ENCODE data around the gene DMGDH.
"Not testable (repeated sequence)": the region's sequence is repeated elsewhere in the genome, so short reads cannot be mapped to it uniquely, and the experiment has no call there.

Gene DMGDH

DNA sequence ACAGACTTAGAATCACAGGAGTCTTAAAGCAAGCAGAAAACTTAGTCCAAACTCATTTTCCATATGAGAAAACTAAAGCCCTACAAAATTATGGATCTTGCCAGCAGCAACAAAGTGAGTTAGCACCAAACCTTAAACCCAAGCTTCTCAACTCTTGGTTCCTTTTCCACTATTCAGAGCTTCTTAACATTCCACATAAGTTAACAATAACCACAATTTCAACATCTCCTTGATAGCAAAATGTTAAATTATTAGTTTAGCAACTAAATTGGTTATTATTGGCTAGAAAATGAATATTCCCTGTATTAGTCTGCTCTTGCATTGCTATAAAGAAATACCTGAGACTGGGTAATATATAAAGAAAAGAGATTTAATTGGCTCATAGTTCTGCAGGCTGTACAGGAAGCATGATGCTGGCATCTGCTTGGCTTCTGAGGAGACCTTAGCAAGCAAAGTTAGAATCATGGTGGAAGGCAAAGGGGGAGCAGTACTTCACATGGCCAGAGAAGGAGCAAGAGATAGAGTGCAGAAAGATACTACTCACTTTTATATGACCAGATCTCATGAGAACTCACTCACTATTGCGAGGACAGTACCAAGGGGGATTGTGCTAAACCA is 58.1 kb downstream of the DMGDH start:
- DNase-seq (ENCODE audit: low spot score), result no peak

DNA sequence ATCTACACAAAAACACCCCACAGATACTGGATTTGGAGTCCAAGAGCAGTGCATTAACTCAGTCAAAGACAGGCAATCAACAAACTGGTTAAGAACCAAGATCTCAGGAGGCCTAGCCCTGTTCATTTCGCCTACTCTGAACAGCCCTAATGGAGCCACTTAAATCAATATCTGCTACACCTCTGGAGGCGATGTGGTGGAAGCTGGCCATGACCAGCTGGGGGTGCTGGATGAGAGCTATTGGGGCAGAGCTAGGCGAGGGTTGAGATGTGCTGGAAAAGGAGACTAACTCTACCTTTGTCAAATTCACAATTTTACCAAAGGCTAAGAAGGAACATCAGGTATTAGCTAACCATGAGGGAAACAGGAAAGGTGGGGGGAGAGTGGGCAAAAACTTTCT is 61.1 kb downstream of the DMGDH start:
- no peak for DNase-seq (ENCODE audit: low spot score)

DNA sequence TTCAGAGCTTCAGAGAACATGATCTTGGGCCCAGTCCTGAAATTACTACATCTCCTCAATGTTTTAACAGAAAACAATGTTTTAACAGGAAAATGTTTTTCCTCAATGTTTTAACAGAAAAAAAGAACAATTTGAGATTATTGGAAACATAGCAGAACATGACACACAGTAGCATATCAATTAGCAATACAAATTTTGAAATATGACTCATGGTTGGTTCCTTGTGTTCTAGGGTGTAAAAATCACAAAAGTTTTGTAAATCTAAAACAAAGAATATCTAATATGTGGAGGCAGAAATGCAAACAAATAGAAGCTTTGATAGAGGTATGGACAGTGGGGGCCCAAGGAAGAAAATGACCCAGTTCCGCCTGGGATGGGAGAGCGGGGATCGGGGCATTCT is 61.6 kb downstream of the DMGDH start:
- DNase-seq (ENCODE audit: low spot score), result no peak

- DNase-seq (ENCODE audit: low spot score), result no peak
Observed at GRCh38 chr5:79005936-79006631, 63.4 kb downstream of the DMGDH start.

DNA sequence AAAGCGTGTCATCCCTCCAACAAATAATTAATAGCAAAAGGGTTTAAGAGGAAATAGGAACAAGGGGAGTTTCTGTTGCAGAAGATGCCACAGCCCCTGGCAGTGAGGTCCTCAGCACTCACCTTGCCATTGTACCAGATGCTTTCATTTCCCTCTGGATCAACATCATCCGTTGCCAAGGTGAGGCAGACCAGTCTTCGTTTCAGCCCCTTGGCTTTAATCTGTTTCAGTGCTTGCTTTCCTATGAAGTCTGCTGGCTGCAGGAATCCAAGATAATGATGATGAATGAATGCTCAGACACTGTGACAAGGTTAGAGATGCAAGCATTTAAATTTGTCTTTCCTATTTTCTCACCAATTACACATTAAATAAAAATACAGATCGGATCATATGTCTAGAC is 64.3 kb downstream of the DMGDH start:
- DNase-seq (ENCODE audit: low spot score), result no peak

- no peak for DNase-seq (ENCODE audit: low spot score)
Observed at GRCh38 chr5:79002374-79002773, 67.1 kb downstream of the DMGDH start.

GRCh38 chr5:79001471-79001870 is 68.0 kb downstream of the DMGDH start:
- DNase-seq (ENCODE audit: low spot score), result no peak

DNA sequence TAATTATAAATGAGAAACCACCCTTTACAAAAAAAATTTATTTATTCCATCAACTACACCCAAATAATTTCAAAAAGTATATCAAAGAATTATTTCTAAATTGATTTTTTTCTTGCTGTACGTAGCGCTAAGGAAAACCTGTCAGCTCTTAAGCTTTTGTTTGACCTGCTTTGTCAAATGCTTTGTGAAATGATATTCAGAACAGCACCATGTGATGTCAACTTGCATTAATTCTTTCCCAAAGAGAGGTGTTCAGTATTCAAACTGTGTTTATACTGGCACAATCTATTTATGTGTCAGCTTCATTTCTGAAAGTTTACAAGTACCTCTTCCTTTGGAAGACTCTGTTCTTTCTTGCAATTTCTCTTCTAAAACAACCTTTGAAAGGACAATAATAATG is 72.4 kb downstream of the DMGDH start:
- no peak for DNase-seq (ENCODE audit: low spot score)

- DNase-seq (ENCODE audit: low spot score), result no peak
Observed at GRCh38 chr5:78995521-78996007, 73.9 kb downstream of the DMGDH start.

- no peak for DNase-seq (ENCODE audit: low spot score)
Observed at GRCh38 chr5:78993165-78993564, 76.3 kb downstream of the DMGDH start.

GRCh38 chr5:78992146-78992545 is 77.3 kb downstream of the DMGDH start:
- DNase-seq (ENCODE audit: low spot score), result no peak

DNA sequence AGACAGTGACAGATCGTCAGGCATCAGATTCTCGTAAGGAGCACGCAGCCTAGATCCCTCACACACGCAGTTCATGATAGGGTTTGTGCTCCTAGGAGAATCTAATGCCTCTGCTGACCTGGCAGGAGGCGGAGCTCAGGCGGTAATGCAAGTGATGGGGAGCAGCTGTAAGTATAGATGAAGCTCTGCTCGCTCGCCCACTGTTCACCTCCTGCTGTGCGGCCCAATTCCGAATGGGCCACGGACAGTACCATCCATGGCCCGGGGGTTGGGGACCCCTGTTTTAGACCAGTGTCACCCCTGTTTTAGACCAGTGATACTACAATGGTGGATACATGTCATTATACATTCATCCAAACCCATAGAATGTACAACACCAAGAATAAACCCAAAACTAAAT is 80.4 kb downstream of the DMGDH start:
- DNase-seq (ENCODE audit: low spot score), result no peak

DNA sequence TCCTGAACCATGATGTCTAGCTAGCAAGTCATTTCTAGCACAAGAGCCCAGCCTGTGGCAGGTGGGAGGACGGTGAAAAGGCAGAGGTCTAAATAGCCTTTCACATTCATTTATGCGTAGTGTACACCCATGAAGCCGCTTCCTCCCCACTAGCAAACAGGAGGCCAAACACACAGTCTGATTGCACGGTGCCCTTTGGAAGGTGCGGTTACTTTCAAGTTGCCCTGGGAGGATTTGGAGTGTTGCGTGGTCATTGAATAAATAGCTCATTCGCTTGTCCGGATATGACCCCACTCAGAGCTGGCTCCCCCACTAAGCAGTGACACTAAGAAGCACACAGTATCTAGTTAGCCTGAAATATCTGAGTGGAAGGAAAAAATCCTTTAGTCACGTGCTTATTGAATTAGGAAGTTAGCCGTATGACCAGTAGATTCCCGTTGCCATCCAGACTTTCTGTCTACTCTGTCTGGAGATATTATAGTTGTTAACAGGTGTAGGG is 83.7 kb downstream of the DMGDH start:
- DNase-seq (ENCODE audit: low spot score), result peak; percentile 40

- peak; percentile 61 for DNase-seq (ENCODE audit: low spot score)
Observed at GRCh38 chr5:78985116-78985724, 84.3 kb downstream of the DMGDH start, which contains the start of gene ARSB. TSS of gene ARSB (minus strand) at chr5:78985310. CDS start at chr5:78985248, 62 bp downstream.

DNA sequence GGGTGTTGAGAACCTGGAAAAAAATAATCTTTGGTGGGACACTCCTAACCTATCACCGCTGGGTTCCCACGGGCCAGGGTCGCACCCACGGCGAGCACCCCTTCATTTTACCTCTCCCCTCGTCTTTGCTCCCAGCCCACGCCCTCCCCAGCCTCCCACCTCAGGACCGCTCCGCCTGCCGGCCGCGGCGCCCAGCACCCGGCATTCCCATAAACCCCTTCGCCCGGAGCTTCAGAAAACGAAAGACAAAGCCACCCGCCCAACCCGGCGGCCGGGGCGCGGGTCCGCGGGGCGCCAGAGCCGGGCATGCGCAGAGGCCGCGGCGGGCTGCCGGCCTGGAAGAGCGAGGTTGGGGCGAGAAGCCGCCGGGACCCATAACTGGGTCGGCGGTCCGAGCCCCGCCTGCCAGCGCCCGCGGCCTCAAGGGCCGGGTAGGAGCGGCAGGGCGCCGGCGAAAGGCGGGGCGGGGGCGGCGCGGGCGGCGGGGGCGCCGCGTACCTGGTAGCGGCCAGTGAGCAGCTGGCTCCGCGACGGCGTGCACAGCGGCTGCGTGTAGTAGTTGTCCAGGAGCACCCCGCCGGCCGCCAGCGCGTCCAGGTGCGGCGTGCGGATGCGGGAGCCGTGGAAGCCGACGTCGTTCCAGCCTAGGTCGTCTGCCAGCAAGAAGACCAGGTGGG is 84.9 kb downstream of the DMGDH start:
- DNase-seq (ENCODE audit: low spot score), result peak; percentile 77

GRCh38 chr5:78983601-78984438 is 85.7 kb downstream of the DMGDH start:
- DNase-seq (ENCODE audit: low spot score), result peak; percentile 11

GRCh38 chr5:78983194-78983593 is 86.3 kb downstream of the DMGDH start:
- not testable (repeated sequence) for DNase-seq (ENCODE audit: low spot score)

- DNase-seq (ENCODE audit: low spot score), result no peak
Observed at GRCh38 chr5:78979909-78980308, 89.6 kb downstream of the DMGDH start.

DNA sequence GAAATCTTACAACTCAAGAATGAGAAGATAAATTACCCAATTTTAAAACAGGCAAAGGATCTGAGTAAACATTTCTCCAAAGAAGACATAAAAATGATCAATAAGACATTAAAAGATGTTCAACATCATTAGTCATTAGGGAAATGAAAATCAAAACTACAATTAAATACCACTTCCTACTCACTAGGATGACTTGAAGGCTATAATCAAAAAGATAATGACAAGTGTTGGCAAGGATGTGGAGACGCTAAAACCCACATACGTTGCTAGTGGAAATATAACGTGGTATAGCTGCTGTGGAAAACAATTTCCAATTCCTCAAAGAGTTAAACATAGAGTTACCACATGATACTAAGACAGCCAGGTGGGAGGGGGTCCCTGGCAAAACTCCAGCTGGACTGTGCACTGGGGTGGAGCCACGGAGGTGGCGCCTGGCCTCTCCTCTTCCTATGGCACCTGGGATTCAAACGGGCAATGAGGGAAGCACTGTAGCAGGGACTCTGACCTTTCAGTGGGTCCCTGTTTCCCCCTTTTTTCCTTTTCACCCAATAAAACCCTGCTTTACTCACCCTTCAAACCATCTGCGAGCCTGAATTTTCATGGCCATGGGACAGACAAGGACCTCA is 90.2 kb downstream of the DMGDH start:
- DNase-seq (ENCODE audit: low spot score), result no peak

DNA sequence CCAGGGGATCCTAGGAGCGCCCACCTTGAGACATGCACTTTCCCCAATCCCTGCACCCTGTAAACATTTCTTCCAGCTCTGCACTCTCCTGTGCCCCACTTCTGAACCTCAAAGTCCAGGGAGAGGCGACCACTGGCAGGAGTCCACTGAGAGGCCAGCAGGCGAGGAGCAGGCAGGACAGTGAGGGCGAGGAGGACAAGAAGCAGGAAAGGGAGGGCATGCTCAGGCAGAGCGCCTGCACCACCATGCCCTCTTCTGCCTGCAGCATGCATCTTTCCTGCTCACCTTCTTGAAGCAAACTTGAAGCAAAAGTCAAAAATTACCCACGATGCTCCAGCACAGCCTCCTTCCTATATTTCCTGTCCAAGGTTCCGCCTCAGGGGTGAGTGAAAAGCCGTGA is 94.4 kb downstream of the DMGDH start:
- no peak for DNase-seq (ENCODE audit: low spot score)

GRCh38 chr5:78974601-78975000 is 94.9 kb downstream of the DMGDH start:
- DNase-seq (ENCODE audit: low spot score), result no peak
